Measurements from ENCODE around the gene SLC19A1.
"Not testable (repeated sequence)": the region's sequence is repeated elsewhere in the genome, so short reads cannot be mapped to it uniquely, and the experiment has no call there.

Gene SLC19A1

GRCh38 chr21:45531393-45532215 lies 10.6 kb downstream of the SLC19A1 start:
- no peaks in the 10 kb centered on the region for H3K27me3 ChIP-seq (ENCODE audit: control insufficient read depth, insufficient read depth, low read length)
- H3K4me1 ChIP-seq (ENCODE audit: control insufficient read depth, insufficient read depth, low read length) = no peaks in the 10 kb centered on the region; the same call in 1 of the 2 replicates
- WGBS (ENCODE audit: insufficient coverage, insufficient read length) = no CpG with 5 or more reads among the region's 76 CpGs
- no peaks in the 10 kb centered on the region for H3K9me3 ChIP-seq (ENCODE audit: control insufficient read depth, insufficient read depth, low read length)
- peaks cover 37% of the 10 kb centered on the region for H3K36me3 ChIP-seq (ENCODE audit: control insufficient read depth, insufficient read depth, low read length)
- no peak overlapping the region for H3K27ac ChIP-seq (ENCODE audit: low read length)
- no peak overlapping the region for H3K4me3 ChIP-seq (ENCODE audit: low read length)
- no peak for DNase-seq (ENCODE audit: low read depth, low spot score)

- DNase-seq (ENCODE audit: low read depth, low spot score); H3K27ac ChIP-seq (ENCODE audit: low read length); H3K9me3 ChIP-seq (ENCODE audit: control insufficient read depth, insufficient read depth, low read length); H3K27me3 ChIP-seq (ENCODE audit: control insufficient read depth, insufficient read depth, low read length); H3K4me1 ChIP-seq (ENCODE audit: control insufficient read depth, insufficient read depth, low read length); H3K4me3 ChIP-seq (ENCODE audit: low read length): not testable (repeated sequence)
- peaks cover 37% of the 10 kb centered on the region for H3K36me3 ChIP-seq (ENCODE audit: control insufficient read depth, insufficient read depth, low read length)
- WGBS (ENCODE audit: insufficient coverage, insufficient read length) = no CpG with 5 or more reads among the region's 17 CpGs
These were observed 11.2 kb downstream of the SLC19A1 start for GRCh38 chr21:45531114-45531392.

GRCh38 chr21:45530423-45531113 lies 11.7 kb downstream of the SLC19A1 start:
- no peaks in the 10 kb centered on the region for H3K27me3 ChIP-seq (ENCODE audit: control insufficient read depth, insufficient read depth, low read length)
- no peak overlapping the region for H3K4me3 ChIP-seq (ENCODE audit: low read length)
- DNase-seq (ENCODE audit: low read depth, low spot score) = no peak
- no peaks in the 10 kb centered on the region; the same call in 1 of the 2 replicates for H3K4me1 ChIP-seq (ENCODE audit: control insufficient read depth, insufficient read depth, low read length)
- H3K27ac ChIP-seq (ENCODE audit: low read length) = no peak overlapping the region
- no CpG with 5 or more reads among the region's 50 CpGs for WGBS (ENCODE audit: insufficient coverage, insufficient read length)
- peaks cover 34% of the 10 kb centered on the region for H3K36me3 ChIP-seq (ENCODE audit: control insufficient read depth, insufficient read depth, low read length)
- no peaks in the 10 kb centered on the region for H3K9me3 ChIP-seq (ENCODE audit: control insufficient read depth, insufficient read depth, low read length)

- Histone ChIP-seq H3K27me3 (ENCODE audit: control insufficient read depth, insufficient read depth, low read length) (no peaks in the 10 kb centered on the region), H3K36me3 (ENCODE audit: control insufficient read depth, insufficient read depth, low read length) (peaks cover 31% of the 10 kb centered on the region), H3K4me3 (ENCODE audit: low read length) (no peak overlapping the region), H3K27ac (ENCODE audit: low read length) (no peak overlapping the region), H3K9me3 (ENCODE audit: control insufficient read depth, insufficient read depth, low read length) (no peaks in the 10 kb centered on the region), H3K4me1 (ENCODE audit: control insufficient read depth, insufficient read depth, low read length) (no peaks in the 10 kb centered on the region; the same call in 1 of the 2 replicates)
- WGBS (ENCODE audit: insufficient coverage, insufficient read length) = no CpG with 5 or more reads among the region's 11 CpGs
- DNase-seq (ENCODE audit: low read depth, low spot score) = no peak
These were observed 12.3 kb downstream of the SLC19A1 start for GRCh38 chr21:45529785-45530422.

GRCh38 chr21:45528981-45529784 lies 13.1 kb downstream of the SLC19A1 start:
- WGBS (ENCODE audit: insufficient coverage, insufficient read length) = no CpG with 5 or more reads among the region's 20 CpGs
- Histone ChIP-seq H3K4me1 (ENCODE audit: control insufficient read depth, insufficient read depth, low read length) (no peaks in the 10 kb centered on the region; the same call in 1 of the 2 replicates), H3K27ac (ENCODE audit: low read length) (no peak overlapping the region), H3K9me3 (ENCODE audit: control insufficient read depth, insufficient read depth, low read length) (no peaks in the 10 kb centered on the region), H3K27me3 (ENCODE audit: control insufficient read depth, insufficient read depth, low read length) (no peaks in the 10 kb centered on the region), H3K4me3 (ENCODE audit: low read length) (no peak overlapping the region), H3K36me3 (ENCODE audit: control insufficient read depth, insufficient read depth, low read length) (peaks cover 30% of the 10 kb centered on the region)
- no peak for DNase-seq (ENCODE audit: low read depth, low spot score)

- H3K27ac ChIP-seq (ENCODE audit: low read length) = no peak overlapping the region
- DNase-seq (ENCODE audit: low read depth, low spot score) = no peak
- H3K4me3 ChIP-seq (ENCODE audit: low read length) = no peak overlapping the region
- H3K27me3 ChIP-seq (ENCODE audit: control insufficient read depth, insufficient read depth, low read length) = no peaks in the 10 kb centered on the region
- peaks cover 30% of the 10 kb centered on the region for H3K36me3 ChIP-seq (ENCODE audit: control insufficient read depth, insufficient read depth, low read length)
- no peaks in the 10 kb centered on the region; the same call in 1 of the 2 replicates for H3K4me1 ChIP-seq (ENCODE audit: control insufficient read depth, insufficient read depth, low read length)
- no peaks in the 10 kb centered on the region for H3K9me3 ChIP-seq (ENCODE audit: control insufficient read depth, insufficient read depth, low read length)
- no CpG with 5 or more reads among the region's 18 CpGs for WGBS (ENCODE audit: insufficient coverage, insufficient read length)
These were observed 14.1 kb downstream of the SLC19A1 start for GRCh38 chr21:45528028-45528705.

- not testable (repeated sequence) for H3K27me3 ChIP-seq (ENCODE audit: control insufficient read depth, insufficient read depth, low read length); H3K4me3 ChIP-seq (ENCODE audit: low read length); H3K9me3 ChIP-seq (ENCODE audit: control insufficient read depth, insufficient read depth, low read length); H3K27ac ChIP-seq (ENCODE audit: low read length); DNase-seq (ENCODE audit: low read depth, low spot score); H3K4me1 ChIP-seq (ENCODE audit: control insufficient read depth, insufficient read depth, low read length)
- peaks cover 30% of the 10 kb centered on the region for H3K36me3 ChIP-seq (ENCODE audit: control insufficient read depth, insufficient read depth, low read length)
- no CpG with 5 or more reads among the region's 19 CpGs for WGBS (ENCODE audit: insufficient coverage, insufficient read length)
These were observed 14.9 kb downstream of the SLC19A1 start for GRCh38 chr21:45527151-45527999.

GRCh38 chr21:45525910-45526306 lies 16.3 kb downstream of the SLC19A1 start:
- no CpG with 5 or more reads among the region's 11 CpGs for WGBS (ENCODE audit: insufficient coverage, insufficient read length)
- H3K27me3 ChIP-seq (ENCODE audit: control insufficient read depth, insufficient read depth, low read length) = no peaks in the 10 kb centered on the region
- no peak overlapping the region for H3K27ac ChIP-seq (ENCODE audit: low read length)
- peaks cover 20% of the 10 kb centered on the region for H3K36me3 ChIP-seq (ENCODE audit: control insufficient read depth, insufficient read depth, low read length)
- H3K9me3 ChIP-seq (ENCODE audit: control insufficient read depth, insufficient read depth, low read length) = no peaks in the 10 kb centered on the region
- H3K4me3 ChIP-seq (ENCODE audit: low read length) = no peak overlapping the region
- no peaks in the 10 kb centered on the region for H3K4me1 ChIP-seq (ENCODE audit: control insufficient read depth, insufficient read depth, low read length)
- no peak for DNase-seq (ENCODE audit: low read depth, low spot score)

GRCh38 chr21:45525153-45525909 lies 16.9 kb downstream of the SLC19A1 start:
- Histone ChIP-seq H3K9me3 (ENCODE audit: control insufficient read depth, insufficient read depth, low read length) (no peaks in the 10 kb centered on the region; the same call in 1 of the 2 replicates), H3K27me3 (ENCODE audit: control insufficient read depth, insufficient read depth, low read length) (no peaks in the 10 kb centered on the region), H3K27ac (ENCODE audit: low read length) (no peak overlapping the region), H3K4me3 (ENCODE audit: low read length) (no peak overlapping the region), H3K36me3 (ENCODE audit: control insufficient read depth, insufficient read depth, low read length) (peaks cover 15% of the 10 kb centered on the region), H3K4me1 (ENCODE audit: control insufficient read depth, insufficient read depth, low read length) (no peaks in the 10 kb centered on the region)
- no CpG with 5 or more reads among the region's 29 CpGs for WGBS (ENCODE audit: insufficient coverage, insufficient read length)
- no peak for DNase-seq (ENCODE audit: low read depth, low spot score)
